Testis (tissue), 2 donors: ENCODE data around the gene KIF1A.

Experiments
- POLR2A ChIP-seq: fragments of 450-650 bp; IDR thresholded peaks from one replicate; pipeline ENCODE4 v1.6.1; 2017; ENCODE audit warnings: antibody characterized with exemption, mild to moderate bottlenecking, moderate library complexity
- TF ChIP-seq, protein P1 (sequence below), 3 experiments: fragments of 450-650 bp in 2 of 3; fragments of 200-600 bp in 1 of 3; sonication (generic) in 1 of 3; IDR thresholded peaks; one replicate each; pipeline ENCODE4 v1.5.1; 2016 to 2019; ENCODE audit warnings: antibody characterized with exemption in 3 of 3, mild to moderate bottlenecking in 2 of 3, moderate library complexity in 1 of 3

DNA sequence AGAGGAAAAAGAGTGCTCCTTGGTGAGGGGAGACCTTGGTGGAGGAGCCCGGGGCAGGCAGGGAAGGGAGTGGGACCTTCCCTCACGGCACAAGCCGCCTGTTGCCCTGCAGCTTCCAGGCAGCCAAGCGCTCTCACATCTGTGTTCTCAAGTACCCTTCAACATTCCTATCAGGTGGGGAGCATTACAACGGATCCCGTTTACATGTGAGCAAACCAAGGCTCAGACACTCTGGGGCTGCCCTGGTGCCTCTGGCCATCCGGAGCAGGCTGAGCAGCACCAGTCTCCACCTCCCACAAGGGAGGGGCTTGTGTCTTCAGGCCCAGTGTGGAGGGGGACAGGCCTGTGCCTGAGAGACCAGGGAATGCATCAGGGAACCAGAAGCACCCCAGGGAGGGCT is 70.5 kb downstream of the KIF1A start:
- TF ChIP-seq, protein P1, sequence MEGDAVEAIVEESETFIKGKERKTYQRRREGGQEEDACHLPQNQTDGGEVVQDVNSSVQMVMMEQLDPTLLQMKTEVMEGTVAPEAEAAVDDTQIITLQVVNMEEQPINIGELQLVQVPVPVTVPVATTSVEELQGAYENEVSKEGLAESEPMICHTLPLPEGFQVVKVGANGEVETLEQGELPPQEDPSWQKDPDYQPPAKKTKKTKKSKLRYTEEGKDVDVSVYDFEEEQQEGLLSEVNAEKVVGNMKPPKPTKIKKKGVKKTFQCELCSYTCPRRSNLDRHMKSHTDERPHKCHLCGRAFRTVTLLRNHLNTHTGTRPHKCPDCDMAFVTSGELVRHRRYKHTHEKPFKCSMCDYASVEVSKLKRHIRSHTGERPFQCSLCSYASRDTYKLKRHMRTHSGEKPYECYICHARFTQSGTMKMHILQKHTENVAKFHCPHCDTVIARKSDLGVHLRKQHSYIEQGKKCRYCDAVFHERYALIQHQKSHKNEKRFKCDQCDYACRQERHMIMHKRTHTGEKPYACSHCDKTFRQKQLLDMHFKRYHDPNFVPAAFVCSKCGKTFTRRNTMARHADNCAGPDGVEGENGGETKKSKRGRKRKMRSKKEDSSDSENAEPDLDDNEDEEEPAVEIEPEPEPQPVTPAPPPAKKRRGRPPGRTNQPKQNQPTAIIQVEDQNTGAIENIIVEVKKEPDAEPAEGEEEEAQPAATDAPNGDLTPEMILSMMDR (IDR thresholded peaks at IDR 0.05): no peak
- TF ChIP-seq POLR2A: no peak
